GM10266 (cell line): ENCODE results near the gene TRIP11.
A peak's percentile ranks its signal among the peaks of the same experiment; 100 is the strongest.

Source experiments
- DNase-seq: peaks from one replicate; pipeline ENCODE4 v3.0.0; 2012; ENCODE audit errors: extremely low spot score
- CTCF ChIP-seq: IDR thresholded peaks from 2 replicates; pipeline ENCODE4 v1.5.1; 2012; ENCODE audit warnings: mild to moderate bottlenecking, low read depth; ENCODE audit not compliant: control insufficient read depth, insufficient read depth; ENCODE audit errors: missing control alignments

The TRIP11 gene

GRCh38 chr14:92005019-92005418 lies 34.8 kb downstream of the TRIP11 start:
- no peak for DNase-seq
- no peak for TF ChIP-seq CTCF

- no peak for DNase-seq
- no peak for TF ChIP-seq CTCF
Measured at GRCh38 chr14:92004062-92004461, 35.8 kb downstream of the TRIP11 start.

GRCh38 chr14:91998667-91999570 lies 40.9 kb downstream of the TRIP11 start:
- no peak for DNase-seq
- no peak for TF ChIP-seq CTCF

- DNase-seq = no peak
- TF ChIP-seq CTCF = no peak
Measured at GRCh38 chr14:91997492-91997891, 42.4 kb downstream of the TRIP11 start.

GRCh38 chr14:91996948-91997371 lies 42.9 kb downstream of the TRIP11 start:
- peak; percentile 53 for TF ChIP-seq CTCF
- peak; percentile 17 for DNase-seq

GRCh38 chr14:91987192-91987591 lies 52.7 kb downstream of the TRIP11 start:
- no peak for DNase-seq
- no peak for TF ChIP-seq CTCF
